ENCODE measurements around the gene CHAT.

- no peak for TF ChIP-seq POLR2AphosphoS5 (IDR thresholded peaks at IDR 0.05; ENCODE audit: low read depth, low read length)
- TF ChIP-seq CC2D1A (CRISPR knock-in tag; IDR thresholded peaks at IDR 0.05), result no peak
Measured at GRCh38 chr10:49621561-49621960, 7.7 kb downstream of the CHAT start.

Measured in HepG2 (cell line).